Measurements from ENCODE around the gene RDM1.
"Not testable (repeated sequence)": the region's sequence is repeated elsewhere in the genome, so short reads cannot be mapped to it uniquely, and the experiment has no call there.

The RDM1 gene

DNA sequence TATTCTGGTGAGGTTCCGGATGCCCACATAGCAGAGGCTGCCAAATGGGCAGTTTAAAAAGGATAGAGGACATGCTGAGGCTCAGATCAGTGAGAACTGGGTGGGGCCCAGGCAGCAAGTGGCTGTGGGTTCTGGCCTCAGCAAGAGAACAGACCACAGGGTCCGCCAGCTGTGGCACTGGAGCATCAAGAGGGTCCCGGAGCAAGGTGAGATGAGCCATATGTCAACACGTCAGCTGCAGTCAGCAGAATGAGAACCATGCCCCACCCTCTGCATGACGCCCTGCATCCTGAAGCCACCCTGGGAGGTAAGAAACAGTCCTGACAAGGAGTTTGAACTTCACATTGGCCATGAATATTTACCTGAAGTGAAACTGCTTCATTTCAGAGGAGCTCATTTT is 30.3 kb downstream of the RDM1 start:
- Histone ChIP-seq H4K20me1 (ENCODE audit: insufficient read depth, low read length) (no peaks in the 10 kb centered on the region), H3K4me3 (ENCODE audit: low read depth in 1 of 2, low read length in 2 of 2) (no peak overlapping the region), H3K4me2 (ENCODE audit: insufficient read depth, low read length) (no peak overlapping the region), H2AFZ (ENCODE audit: low read depth, low read length) (no peak overlapping the region), H3K27me3 (ENCODE audit: insufficient read depth, low read length, poor library complexity) (no peaks in the 10 kb centered on the region), H3K27ac (ENCODE audit: low read length) (no peak overlapping the region), H3K79me2 (ENCODE audit: insufficient read depth, low read length) (no peaks in the 10 kb centered on the region), H3K36me3 (ENCODE audit: insufficient read depth, low read length) (no peaks in the 10 kb centered on the region), H3K9ac (ENCODE audit: low read depth, low read length) (no peak overlapping the region), H3K4me1 (ENCODE audit: insufficient read depth, low read length) (peaks cover 18% of the 10 kb centered on the region), H3K9me3 (ENCODE audit: insufficient read depth, low read length, severe bottlenecking) (no peaks in the 10 kb centered on the region)
- TF ChIP-seq, protein P1, sequence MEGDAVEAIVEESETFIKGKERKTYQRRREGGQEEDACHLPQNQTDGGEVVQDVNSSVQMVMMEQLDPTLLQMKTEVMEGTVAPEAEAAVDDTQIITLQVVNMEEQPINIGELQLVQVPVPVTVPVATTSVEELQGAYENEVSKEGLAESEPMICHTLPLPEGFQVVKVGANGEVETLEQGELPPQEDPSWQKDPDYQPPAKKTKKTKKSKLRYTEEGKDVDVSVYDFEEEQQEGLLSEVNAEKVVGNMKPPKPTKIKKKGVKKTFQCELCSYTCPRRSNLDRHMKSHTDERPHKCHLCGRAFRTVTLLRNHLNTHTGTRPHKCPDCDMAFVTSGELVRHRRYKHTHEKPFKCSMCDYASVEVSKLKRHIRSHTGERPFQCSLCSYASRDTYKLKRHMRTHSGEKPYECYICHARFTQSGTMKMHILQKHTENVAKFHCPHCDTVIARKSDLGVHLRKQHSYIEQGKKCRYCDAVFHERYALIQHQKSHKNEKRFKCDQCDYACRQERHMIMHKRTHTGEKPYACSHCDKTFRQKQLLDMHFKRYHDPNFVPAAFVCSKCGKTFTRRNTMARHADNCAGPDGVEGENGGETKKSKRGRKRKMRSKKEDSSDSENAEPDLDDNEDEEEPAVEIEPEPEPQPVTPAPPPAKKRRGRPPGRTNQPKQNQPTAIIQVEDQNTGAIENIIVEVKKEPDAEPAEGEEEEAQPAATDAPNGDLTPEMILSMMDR (IDR thresholded peaks at IDR 0.05; ENCODE audit: borderline replicate concordance, extremely low read depth, low read length, poor library complexity, severe bottlenecking), result no peak
- no peak for TF ChIP-seq EZH2 (IDR thresholded peaks at IDR 0.05; ENCODE audit: borderline replicate concordance, low read depth, low read length, severe bottlenecking)
- ATAC-seq (ENCODE audit: insufficient read depth, low read depth) (no peak), DNase-seq (no peak)

DNA sequence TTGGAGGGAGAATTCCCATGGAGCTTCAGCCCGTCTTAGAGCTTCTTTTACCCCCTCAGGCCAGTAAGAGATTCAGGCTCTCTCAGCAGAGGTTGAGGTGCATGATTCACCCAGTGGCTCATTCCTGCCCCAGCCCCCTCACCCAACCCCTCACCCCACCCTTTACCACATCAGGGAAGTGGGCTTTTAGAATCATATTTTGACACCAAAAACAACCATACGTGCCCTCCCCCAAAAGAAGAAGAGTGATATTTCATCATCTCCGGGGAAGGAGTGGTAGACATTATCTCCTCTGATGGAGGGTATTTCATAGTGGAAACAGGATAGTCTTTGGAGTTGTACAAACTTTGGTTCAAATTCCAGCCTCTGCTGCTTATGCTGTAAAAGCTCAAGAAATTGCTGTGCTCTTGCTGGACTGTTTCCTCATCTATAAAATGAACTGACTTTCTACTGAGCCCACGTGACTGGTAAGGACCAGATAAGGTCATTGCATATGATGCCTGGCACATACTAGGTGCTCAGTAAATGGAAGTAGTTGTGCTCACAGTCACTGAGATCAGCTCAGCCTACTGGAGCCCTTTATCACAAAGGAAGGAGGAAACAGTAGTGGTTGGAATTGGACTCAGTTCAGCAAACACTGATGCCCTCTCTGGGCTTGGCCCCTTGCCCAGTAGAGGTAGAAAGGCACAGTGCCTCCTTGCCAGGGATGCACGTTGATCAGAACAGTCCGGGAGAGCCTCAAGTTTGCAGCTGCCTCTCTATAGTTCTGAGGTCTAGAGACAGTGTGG is 32.1 kb downstream of the RDM1 start:
- no peak overlapping the region for H3K4me3 ChIP-seq (ENCODE audit: low read depth in 1 of 2, low read length in 2 of 2)
- no peaks in the 10 kb centered on the region for H3K36me3 ChIP-seq (ENCODE audit: insufficient read depth, low read length)
- H3K27ac ChIP-seq (ENCODE audit: low read length), result peak overlapping the region; percentile 77
- DNase-seq, result peak; percentile 76
- peak; percentile 88 for ATAC-seq (ENCODE audit: insufficient read depth, low read depth)
- no peaks in the 10 kb centered on the region for H3K9me3 ChIP-seq (ENCODE audit: insufficient read depth, low read length, severe bottlenecking)
- H3K4me1 ChIP-seq (ENCODE audit: insufficient read depth, low read length), result peaks cover 18% of the 10 kb centered on the region
- TF ChIP-seq EZH2 (IDR thresholded peaks at IDR 0.05; ENCODE audit: borderline replicate concordance, low read depth, low read length, severe bottlenecking), result no peak
- TF ChIP-seq, protein P1 (IDR thresholded peaks at IDR 0.05; ENCODE audit: borderline replicate concordance, extremely low read depth, low read length, poor library complexity, severe bottlenecking), result no peak
- peak overlapping the region; percentile 18; the same call in 1 of the 2 replicates for H3K4me2 ChIP-seq (ENCODE audit: insufficient read depth, low read length)
- no peaks in the 10 kb centered on the region for H4K20me1 ChIP-seq (ENCODE audit: insufficient read depth, low read length)
- H3K79me2 ChIP-seq (ENCODE audit: insufficient read depth, low read length), result no peaks in the 10 kb centered on the region
- peak overlapping the region; percentile 12; the same call in 1 of the 2 replicates for H3K9ac ChIP-seq (ENCODE audit: low read depth, low read length)
- H2AFZ ChIP-seq (ENCODE audit: low read depth, low read length), result peak overlapping the region; percentile 8; the same call in 1 of the 2 replicates
- no peaks in the 10 kb centered on the region for H3K27me3 ChIP-seq (ENCODE audit: insufficient read depth, low read length, poor library complexity)

DNA sequence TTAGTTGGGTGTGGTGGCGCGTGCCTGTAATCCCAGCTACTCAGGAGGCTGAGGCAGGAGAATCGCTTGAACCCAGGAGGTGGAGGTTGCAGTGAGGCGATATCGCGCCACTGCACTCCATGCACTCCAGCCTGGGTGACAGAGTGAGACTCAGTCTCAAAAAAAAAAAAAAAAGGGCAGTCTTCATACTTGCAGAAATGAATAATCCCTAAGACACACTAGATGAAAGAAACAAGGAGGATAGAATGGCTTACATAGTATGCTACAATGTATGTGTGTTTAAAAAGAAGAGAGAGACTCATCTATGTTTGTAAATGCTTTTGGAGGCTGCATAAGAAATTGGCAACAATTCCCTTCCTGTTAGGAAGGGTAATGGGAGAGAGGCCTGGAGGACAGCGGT is 32.8 kb downstream of the RDM1 start:
- peaks cover 18% of the 10 kb centered on the region for H3K4me1 ChIP-seq (ENCODE audit: insufficient read depth, low read length)
- H3K79me2 ChIP-seq (ENCODE audit: insufficient read depth, low read length); H2AFZ ChIP-seq (ENCODE audit: low read depth, low read length); H3K9me3 ChIP-seq (ENCODE audit: insufficient read depth, low read length, severe bottlenecking); H3K36me3 ChIP-seq (ENCODE audit: insufficient read depth, low read length); H3K4me3 ChIP-seq (ENCODE audit: low read depth in 1 of 2, low read length in 2 of 2); H4K20me1 ChIP-seq (ENCODE audit: insufficient read depth, low read length); ATAC-seq (ENCODE audit: insufficient read depth, low read depth); H3K4me2 ChIP-seq (ENCODE audit: insufficient read depth, low read length); DNase-seq; H3K27ac ChIP-seq (ENCODE audit: low read length); H3K27me3 ChIP-seq (ENCODE audit: insufficient read depth, low read length, poor library complexity); H3K9ac ChIP-seq (ENCODE audit: low read depth, low read length): not testable (repeated sequence)

DNA sequence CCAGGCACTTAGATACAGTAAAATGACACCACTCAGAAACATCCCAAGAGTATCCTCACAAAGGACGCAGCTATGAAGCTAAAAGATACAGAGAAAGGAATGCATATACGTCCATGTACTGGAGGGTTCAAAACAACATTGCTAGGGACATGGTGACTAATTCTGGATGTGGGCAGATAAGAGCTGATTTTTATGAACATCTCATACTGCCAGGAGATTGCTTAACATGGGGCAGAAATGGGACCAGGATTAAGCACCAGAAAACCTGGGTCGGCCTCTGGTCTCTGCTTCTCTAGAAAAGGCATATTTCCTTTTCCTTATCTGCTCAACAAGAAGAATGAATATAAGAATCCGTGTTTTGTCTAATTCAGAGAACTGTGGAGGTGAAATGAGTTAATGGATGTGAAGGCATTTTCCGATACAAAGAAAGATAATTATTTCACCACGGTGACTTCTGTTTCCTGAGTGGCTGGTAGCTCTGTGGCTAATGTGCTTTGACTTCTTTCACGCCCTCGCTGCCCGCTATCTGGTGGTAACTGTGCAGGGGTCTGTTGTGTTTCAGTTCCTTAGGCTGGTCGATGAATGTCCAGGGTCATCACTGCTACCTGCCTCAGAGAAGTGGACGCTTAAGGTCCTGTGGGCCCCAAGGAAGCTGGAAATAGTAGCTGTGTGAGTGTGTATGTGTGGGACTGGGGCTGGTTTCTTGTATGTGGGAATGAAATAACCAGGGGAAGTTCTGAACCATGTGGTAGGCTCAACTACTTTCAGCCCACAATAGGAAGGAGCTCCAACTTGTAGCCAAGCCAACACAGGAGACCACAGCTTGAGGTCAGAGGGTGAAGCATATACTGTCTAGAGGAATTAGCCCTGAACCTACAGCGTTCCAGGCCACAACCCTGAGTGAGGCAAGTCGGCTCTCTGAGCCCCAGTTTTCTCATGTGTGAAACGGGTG is 34.7 kb downstream of the RDM1 start:
- no peak overlapping the region for H3K4me3 ChIP-seq (ENCODE audit: low read depth in 1 of 2, low read length in 2 of 2)
- H3K79me2 ChIP-seq (ENCODE audit: insufficient read depth, low read length), result no peaks in the 10 kb centered on the region
- H3K9ac ChIP-seq (ENCODE audit: low read depth, low read length), result no peak overlapping the region
- H3K36me3 ChIP-seq (ENCODE audit: insufficient read depth, low read length), result no peaks in the 10 kb centered on the region
- ATAC-seq (ENCODE audit: insufficient read depth, low read depth), result no peak
- H3K9me3 ChIP-seq (ENCODE audit: insufficient read depth, low read length, severe bottlenecking), result no peaks in the 10 kb centered on the region
- no peaks in the 10 kb centered on the region for H3K27me3 ChIP-seq (ENCODE audit: insufficient read depth, low read length, poor library complexity)
- H3K4me2 ChIP-seq (ENCODE audit: insufficient read depth, low read length), result no peak overlapping the region
- no peak overlapping the region for H3K27ac ChIP-seq (ENCODE audit: low read length)
- no peak for TF ChIP-seq EZH2 (IDR thresholded peaks at IDR 0.05; ENCODE audit: borderline replicate concordance, low read depth, low read length, severe bottlenecking)
- TF ChIP-seq, protein P1 (IDR thresholded peaks at IDR 0.05; ENCODE audit: borderline replicate concordance, extremely low read depth, low read length, poor library complexity, severe bottlenecking), result no peak
- no peak overlapping the region for H2AFZ ChIP-seq (ENCODE audit: low read depth, low read length)
- H3K4me1 ChIP-seq (ENCODE audit: insufficient read depth, low read length), result peaks cover 23% of the 10 kb centered on the region
- no peak for DNase-seq
- no peaks in the 10 kb centered on the region for H4K20me1 ChIP-seq (ENCODE audit: insufficient read depth, low read length)

All from DND-41 (cell line).